Natural killer cell (primary cell): Measurements from ENCODE around the gene MORN1. TPM values are rescaled to one million over a fixed set of nuclear protein-coding genes. Genes with fewer than 3 reads are reported as not detected.
A peak's percentile ranks its signal among the peaks of the same experiment; 100 is the strongest.

Experiments
- ATAC-seq, 3 donors: fragments of 150-1000 bp in 2 of 3; fragments of 200-7000 bp in 1 of 3; cut with Tn5 transposase; 1 replicate in 1 of 3; 2 replicates in 2 of 3; pipeline ENCODE4 v1.10.0; 2021; ENCODE audit warnings: mild to moderate bottlenecking in 2 of 3, moderate library complexity in 2 of 3
- DNase-seq, 2 donors: peaks; one replicate each; pipeline versions ENCODE4 v3.0.0 to v3.0.0-alpha.2; 2013 to 2021; ENCODE audit warnings: mixed read lengths in 1 of 2
- H3K27ac ChIP-seq: one replicate; pipeline ENCODE4 v1.5.1; 2013; ENCODE audit warnings: mild to moderate bottlenecking, low read length
- H3K27me3 ChIP-seq: one replicate; pipeline ENCODE4 v1.6.1; 2013; ENCODE audit warnings: low read length; ENCODE audit not compliant: control insufficient read depth, insufficient read depth
- H3K36me3 ChIP-seq: one replicate; pipeline ENCODE4 v1.6.1; 2013; ENCODE audit warnings: low read length; ENCODE audit not compliant: control insufficient read depth, insufficient read depth
- H3K4me1 ChIP-seq: one replicate; pipeline ENCODE4 v1.6.1; 2013; ENCODE audit warnings: low read length; ENCODE audit not compliant: control insufficient read depth, insufficient read depth
- H3K4me3 ChIP-seq: one replicate; pipeline ENCODE4 v1.5.1; 2013; ENCODE audit warnings: low read length
- H3K9me3 ChIP-seq: one replicate; pipeline ENCODE4 v1.6.1; 2013; ENCODE audit warnings: low read length; ENCODE audit not compliant: control insufficient read depth, insufficient read depth
- H3K27ac Mint-ChIP-seq, 2 donors: one replicate each; pipeline ENCODE4 v1.8.0; 2022; ENCODE audit warnings: mild to moderate bottlenecking in 2 of 2, mixed read lengths in 2 of 2, moderate library complexity in 1 of 2
- H3K27me3 Mint-ChIP-seq, 2 donors: one replicate each; pipeline ENCODE4 v1.8.0; 2022; ENCODE audit warnings: low read depth in 2 of 2, mixed read lengths in 2 of 2
- H3K36me3 Mint-ChIP-seq: one replicate; pipeline ENCODE4 v1.8.0; 2022; ENCODE audit warnings: mixed read lengths
- H3K4me1 Mint-ChIP-seq, 2 donors: one replicate each; pipeline ENCODE4 v1.8.0; 2022; ENCODE audit warnings: mixed read lengths in 2 of 2
- H3K4me3 Mint-ChIP-seq: one replicate; pipeline ENCODE4 v1.8.0; 2022; ENCODE audit warnings: mild to moderate bottlenecking, moderate library complexity, mixed read lengths
- H3K9me3 Mint-ChIP-seq, 2 donors: one replicate each; pipeline ENCODE4 v1.8.0; 2022; ENCODE audit warnings: mixed read lengths in 2 of 2
- CTCF ChIP-seq: fragments of 200-600 bp; IDR thresholded peaks from one replicate; pipeline ENCODE4 v1.8.0; 2022; ENCODE audit warnings: antibody characterized with exemption
- WGBS: methylation state at CpG from one replicate; pipeline ENCODE4 v1.1.7; 2013; ENCODE audit warnings: missing lambda C conversion rate; ENCODE audit not compliant: insufficient coverage; 5-methylcytosine and 5-hydroxymethylcytosine counted together
- intact Hi-C: fragments of 100-400 bp; cut with micrococcal nuclease; formaldehyde crosslinking; loops from one replicate; pipeline ENCODE4 v1.14.2; 2022
- total RNA-seq, 4 donors: library from RNA; stranded (reverse); fragments of 120-200 nt in 1 of 4; gene quantifications; one replicate each; pipeline versions ENCODE4 v1.2.3 to v1.2.4, GENCODE V29; 2013 to 2022

MORN1 gene
- total RNA-seq, 3 donors from 2014 or later (not counting 1 experiment from before 2014, with no cell fraction given), result 8.0 to 9.3 (median 8.8) TPM

- TF ChIP-seq CTCF, result no peak
- Histone ChIP-seq H3K27ac (no peak overlapping the region), H3K4me3 (no peak overlapping the region), H3K9me3 (no peaks in the 10 kb centered on the region), H3K27me3 (no peaks in the 10 kb centered on the region), H3K36me3 (peaks cover 52% of the 10 kb centered on the region), H3K4me1 (no peaks in the 10 kb centered on the region)
- Mint-ChIP-seq H3K27me3 (no peaks in the 10 kb centered on the region), H3K27ac (no peak overlapping the region), H3K4me1 (peaks cover 0 to under 1% of the 10 kb centered on the region in 2 donors), H3K4me3 (no peak overlapping the region), H3K36me3 (no peaks in the 10 kb centered on the region), H3K9me3 (no peaks in the 10 kb centered on the region)
- intact Hi-C loops, result no loop called here
- DNase-seq, result no peak
- ATAC-seq, result no peak
- 94% methylated on average over 28 of the region's 28 CpGs for WGBS
Measured at GRCh38 chr1:2405588-2406295, 14.4 kb upstream of the MORN1 start.

- DNase-seq (no peak), ATAC-seq (no peak)
- Histone ChIP-seq H3K27ac (no peak overlapping the region), H3K4me1 (no peaks in the 10 kb centered on the region), H3K4me3 (no peak overlapping the region), H3K36me3 (peaks cover 55% of the 10 kb centered on the region), H3K27me3 (no peaks in the 10 kb centered on the region), H3K9me3 (no peaks in the 10 kb centered on the region)
- no peaks in the 10 kb centered on the region for H3K9me3 Mint-ChIP-seq
- H3K4me1 Mint-ChIP-seq, result peaks cover 0 to 5% of the 10 kb centered on the region in 2 donors
- H3K4me3 Mint-ChIP-seq, result no peak overlapping the region
- 93% methylated on average over 24 of the region's 24 CpGs for WGBS
- no peaks in the 10 kb centered on the region for H3K27me3 Mint-ChIP-seq
- no peaks in the 10 kb centered on the region for H3K36me3 Mint-ChIP-seq
- no peak for TF ChIP-seq CTCF
- no peak overlapping the region for H3K27ac Mint-ChIP-seq
- intact Hi-C loops, result no loop called here
Measured at GRCh38 chr1:2404890-2405511, 13.6 kb upstream of the MORN1 start.

- 93% methylated on average over 29 of the region's 29 CpGs for WGBS
- ATAC-seq, result peak in 1 of 3 donors; percentile 20
- Histone ChIP-seq H3K4me3 (no peak overlapping the region), H3K27me3 (no peaks in the 10 kb centered on the region), H3K9me3 (no peaks in the 10 kb centered on the region), H3K27ac (no peak overlapping the region), H3K36me3 (peaks cover 62% of the 10 kb centered on the region), H3K4me1 (no peaks in the 10 kb centered on the region)
- H3K36me3 Mint-ChIP-seq, result no peaks in the 10 kb centered on the region
- intact Hi-C loops, result no loop called here
- no peak overlapping the region for H3K4me3 Mint-ChIP-seq
- no peak for DNase-seq
- H3K9me3 Mint-ChIP-seq, result no peaks in the 10 kb centered on the region
- peaks cover 3 to 7% of the 10 kb centered on the region in 2 donors for H3K4me1 Mint-ChIP-seq
- TF ChIP-seq CTCF, result no peak
- no peak overlapping the region for H3K27ac Mint-ChIP-seq
- H3K27me3 Mint-ChIP-seq, result no peaks in the 10 kb centered on the region
Measured at GRCh38 chr1:2404142-2404889, 13.0 kb upstream of the MORN1 start.
